Head of caudate nucleus (tissue), 42 donors: ENCODE results near the gene MTPN.

Experiments used
- DNase-seq, 42 donors: peaks; one replicate each; pipeline versions ENCODE4 v3.0.0 to v3.0.0-alpha.2; 2020 to 2021; ENCODE audit warnings: mixed read lengths in 7 of 42
- intact Hi-C: fragments of 100-400 bp; cut with DNase I; formaldehyde crosslinking; loops from one replicate; pipeline ENCODE4 v1.15.0; 2022

Gene MTPN

DNA sequence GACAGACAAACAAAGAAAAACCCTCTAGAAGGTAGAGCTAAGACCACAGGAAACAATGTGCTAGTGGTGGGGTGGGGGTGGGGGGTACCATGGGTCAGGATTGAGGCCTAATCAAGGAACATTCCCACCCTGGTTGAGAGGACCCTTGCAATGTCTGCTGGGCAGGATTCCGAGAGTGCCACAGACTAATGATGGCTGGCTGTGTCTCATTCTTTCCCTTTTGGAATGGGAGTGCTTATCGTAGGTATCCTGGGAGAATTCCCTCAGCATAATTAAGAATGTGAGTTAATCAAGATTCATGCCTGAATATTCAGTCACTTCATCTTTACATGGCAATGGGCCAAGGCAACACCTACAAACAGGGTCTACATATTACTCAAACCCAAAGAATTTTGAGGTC, 14.7 kb upstream of the MTPN start:
- intact Hi-C loops = no loop called here
- DNase-seq = no peak

DNA sequence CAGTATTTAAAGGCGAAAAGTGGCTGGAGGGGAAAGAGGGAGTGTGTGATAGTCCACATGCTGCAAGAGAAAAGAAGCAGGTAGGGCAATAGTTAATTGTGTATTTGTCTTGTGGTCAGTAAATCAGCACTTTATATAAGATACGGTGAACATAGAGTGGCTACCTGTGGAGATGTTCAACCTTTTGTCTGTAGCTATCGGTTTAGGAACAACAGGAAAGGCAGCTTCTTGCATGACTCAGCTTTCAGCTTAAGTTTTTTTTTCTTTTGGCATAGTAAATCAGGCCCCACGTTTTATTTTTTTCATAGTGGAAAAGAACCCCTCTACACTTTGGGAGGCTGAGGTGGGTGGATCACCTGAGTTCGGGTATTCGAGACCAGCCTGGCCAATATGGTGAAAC, 14.2 kb upstream of the MTPN start:
- intact Hi-C loops = no loop called here
- DNase-seq = no peak

DNA sequence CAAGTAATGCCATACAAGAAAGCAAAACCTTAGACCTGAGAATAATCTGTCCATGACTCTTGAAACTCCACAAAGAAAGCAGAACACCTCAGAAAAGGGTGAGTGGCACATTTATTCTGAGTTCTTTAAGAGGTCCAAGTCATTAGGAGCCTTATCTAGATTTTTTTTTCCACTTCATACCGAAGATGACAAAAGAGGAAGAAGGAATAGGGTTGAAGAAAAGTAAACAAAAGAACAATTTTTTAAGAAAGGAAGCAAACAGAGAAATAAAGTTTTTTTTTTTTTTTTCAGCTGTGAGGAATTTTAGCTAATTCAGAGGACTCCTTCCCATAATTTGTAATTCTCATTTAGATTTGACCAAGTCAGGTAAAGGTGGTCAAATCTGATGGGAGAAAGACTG, 13.1 kb upstream of the MTPN start:
- DNase-seq = no peak
- intact Hi-C loops = no loop called here

DNA sequence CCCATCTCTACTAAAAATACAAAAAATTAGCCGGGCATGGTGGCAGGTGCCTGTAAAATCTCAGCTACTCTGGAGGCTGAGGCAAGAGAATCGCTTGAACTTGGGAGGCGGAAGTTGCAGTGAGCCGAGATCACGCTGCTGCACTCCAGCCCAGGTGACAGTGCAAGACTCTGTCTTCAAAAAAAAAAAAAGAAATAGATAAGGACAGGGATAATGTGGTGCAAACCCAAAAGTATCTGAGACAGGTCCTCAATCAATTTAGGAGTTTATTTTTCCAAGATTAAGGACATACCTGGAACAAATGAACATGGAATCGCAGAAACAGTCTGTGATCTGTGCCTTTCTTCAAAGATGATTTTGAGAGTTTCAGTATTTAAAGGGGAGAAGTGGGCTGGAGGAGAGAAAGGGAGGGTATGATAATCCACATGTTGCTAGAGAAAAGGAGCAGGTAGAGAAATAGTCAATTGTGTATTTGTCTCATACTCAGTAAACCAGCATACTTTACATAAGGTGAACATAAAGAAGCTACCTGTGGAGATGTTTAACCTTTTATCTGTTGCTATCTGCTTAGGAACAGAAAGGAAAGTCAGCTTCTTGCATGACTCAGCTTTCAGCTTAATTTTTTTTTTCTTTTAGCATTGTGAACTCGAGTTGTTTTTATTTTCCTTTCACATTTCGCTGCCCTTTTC, 4.9 kb upstream of the MTPN start:
- intact Hi-C loops = no loop called here
- no peak for DNase-seq

DNA sequence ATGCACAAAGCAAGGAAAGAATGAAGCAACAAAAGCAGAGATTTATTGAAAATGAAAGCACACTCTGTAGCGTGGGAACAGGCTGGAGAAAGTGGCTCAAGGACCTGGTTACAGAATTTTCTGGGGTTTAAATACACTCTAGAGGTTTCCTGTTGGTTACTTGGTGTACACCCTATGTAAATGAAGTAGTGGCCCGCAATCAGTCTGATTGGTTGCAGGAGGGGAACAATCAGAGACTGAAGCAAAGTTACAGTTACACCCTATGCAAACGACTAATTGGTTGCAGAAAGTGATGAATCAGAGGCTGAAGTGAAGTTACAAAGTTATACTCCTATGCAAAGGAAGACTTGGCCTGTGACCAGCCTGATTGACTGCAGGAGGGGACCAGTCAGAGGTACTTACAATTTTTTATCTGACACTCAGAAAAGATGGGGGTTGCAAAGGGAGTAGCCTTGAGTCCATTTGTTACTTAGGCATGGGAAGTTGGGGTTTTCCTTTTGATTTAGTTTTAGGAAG, 3.6 kb upstream of the MTPN start:
- no peak for DNase-seq
- intact Hi-C loops = no loop called here

DNA sequence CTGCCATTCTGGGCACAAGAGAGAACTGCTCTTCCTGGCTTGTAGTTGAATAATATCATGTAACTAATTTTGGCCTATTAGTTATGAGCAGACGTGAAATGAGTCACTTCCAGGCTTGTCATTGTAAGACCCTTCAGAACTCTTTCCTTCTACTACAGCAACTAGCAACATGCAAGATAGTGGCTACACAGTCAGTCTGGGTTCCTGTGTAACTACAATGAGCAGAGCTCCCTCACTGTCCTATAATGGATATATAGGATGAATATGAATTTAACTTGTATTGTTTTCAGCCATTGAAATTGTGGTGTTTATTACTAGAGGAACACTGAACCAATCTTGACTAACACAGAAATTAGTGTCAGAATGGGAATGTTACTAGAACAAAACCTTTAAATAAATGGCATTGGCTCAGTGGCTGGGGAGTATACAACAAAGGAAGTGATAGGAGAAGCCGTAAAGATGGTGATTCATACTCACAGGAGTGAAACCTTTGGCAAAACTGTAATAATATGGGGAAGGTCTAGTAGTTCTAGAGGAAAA, 2.9 kb upstream of the MTPN start:
- intact Hi-C loops = no loop called here
- DNase-seq = no peak

DNA sequence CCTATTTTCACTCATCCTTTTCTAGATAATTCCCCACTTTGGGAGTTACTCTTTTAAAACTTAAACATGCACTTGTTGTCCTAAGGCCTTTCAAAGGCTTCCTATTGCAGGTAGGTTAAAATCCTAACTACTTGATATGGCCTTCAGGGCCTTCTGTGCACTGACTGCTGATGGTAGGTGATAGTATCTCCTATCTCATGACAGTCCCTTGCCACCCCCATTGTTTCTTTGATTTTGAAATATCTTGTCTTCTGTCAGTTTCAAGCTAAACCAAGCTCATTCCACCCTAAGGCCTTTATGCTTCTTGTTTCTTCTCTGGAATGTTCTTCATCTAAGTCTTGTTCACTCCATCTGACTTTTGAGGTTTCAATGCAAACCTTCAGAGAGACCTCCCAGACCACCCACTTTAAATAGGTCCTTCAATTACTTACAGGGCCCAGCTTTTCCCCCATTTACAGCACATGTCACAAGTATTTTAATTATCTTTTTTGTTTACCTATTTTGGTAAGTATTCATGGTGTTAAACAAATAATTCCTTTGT, 2.4 kb upstream of the MTPN start:
- DNase-seq = no peak
- intact Hi-C loops = no loop called here

DNA sequence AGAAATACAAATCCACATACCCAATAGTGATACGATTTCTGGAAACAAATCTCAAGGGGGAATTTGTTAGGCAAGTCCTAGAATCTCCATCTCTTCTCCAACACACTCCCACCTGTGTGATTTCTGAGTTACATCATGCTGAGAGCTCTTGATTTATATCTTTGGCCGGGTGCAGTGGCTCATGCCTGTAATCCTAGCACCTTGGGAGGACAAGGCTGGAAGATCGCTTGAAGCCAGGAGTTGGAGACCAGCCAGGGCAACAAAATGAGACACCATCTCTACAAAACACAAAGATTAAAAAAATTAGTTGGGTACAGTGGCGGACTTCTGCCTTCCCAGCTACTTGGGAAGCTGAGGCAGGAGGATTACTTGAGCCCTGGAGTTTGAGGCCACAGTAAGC, 1.5 kb upstream of the MTPN start:
- no peak for DNase-seq
- intact Hi-C loops = no loop called here

DNA sequence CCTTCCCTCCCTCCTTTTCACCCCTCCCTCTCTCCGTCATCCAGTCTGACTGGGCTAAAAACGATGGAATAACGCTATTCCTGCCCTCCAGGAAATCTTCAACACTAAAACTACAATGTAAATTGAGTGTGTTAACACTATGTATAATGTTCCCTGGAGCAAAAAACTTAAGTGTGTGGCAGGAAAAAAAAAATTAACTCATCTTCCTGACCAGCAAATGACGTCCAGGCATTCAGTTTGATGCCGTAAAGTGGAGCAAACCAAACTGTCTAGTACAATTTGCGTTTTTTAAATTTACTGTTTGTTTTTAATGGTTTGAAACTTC, 545 bp upstream of the MTPN start:
- intact Hi-C loops = loop anchor here (2.0 kb wide), 1 partner anchor 315 kb away; the partner anchor contains the start of gene STMP1
- DNase-seq = no peak

DNA sequence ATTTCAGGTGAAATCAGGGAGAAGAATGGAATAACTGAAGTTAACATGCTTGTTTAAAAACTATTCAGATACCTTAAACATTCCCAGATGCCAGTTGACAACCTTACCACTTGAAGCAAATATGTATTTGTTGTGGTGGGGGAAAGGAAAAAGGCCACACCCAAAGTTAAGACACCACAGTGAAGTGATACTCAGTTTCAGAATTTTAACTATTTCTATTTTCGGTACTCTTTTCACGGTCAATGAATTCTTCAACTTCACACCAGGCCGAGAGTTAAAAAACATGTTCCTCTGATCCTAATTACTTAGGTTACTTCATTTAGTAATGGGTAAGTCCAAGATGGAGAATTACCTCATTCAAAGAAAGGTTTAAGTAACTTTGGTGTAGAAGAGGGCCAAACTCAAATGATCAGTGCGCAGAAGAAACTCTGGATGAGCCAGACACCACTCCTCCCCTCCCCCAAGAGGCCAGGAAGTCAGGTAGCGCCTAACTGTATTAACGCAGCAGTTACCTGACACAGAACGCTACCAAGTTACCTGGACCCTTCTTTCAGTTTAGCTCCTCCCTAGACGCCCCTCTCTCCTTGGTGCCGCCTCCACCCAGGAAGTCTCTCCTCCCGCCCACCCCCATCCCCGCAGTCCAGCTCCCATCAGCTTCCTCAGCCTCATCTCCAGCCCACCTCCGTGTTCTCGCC, 700 bp downstream of the MTPN start:
- peak in 31 of 42 donors; percentile 1 to 53 (median 23) for DNase-seq
- intact Hi-C loops = loop anchor here (2.0 kb wide), 1 partner anchor 314 kb away; the partner anchor contains the start of gene STMP1

DNA sequence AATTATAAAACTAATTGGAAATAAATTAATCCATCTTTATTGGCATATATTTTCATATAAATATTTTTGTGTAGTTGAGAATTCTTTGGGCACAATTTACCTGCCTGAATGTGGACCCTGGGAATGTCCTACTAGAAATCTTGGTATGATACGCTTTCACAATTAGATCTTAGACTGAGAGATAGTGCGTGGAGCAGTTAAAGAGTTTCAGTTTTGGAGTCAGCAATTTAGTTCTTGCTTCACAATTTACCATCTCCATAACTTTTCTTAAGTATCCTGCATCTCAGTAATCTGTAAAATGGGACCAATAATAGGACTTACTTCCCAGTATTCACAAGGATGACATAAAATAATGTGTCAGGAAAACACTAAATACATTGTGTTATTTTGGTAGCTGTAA, 2.0 kb downstream of the MTPN start:
- intact Hi-C loops = no loop called here
- DNase-seq = no peak

DNA sequence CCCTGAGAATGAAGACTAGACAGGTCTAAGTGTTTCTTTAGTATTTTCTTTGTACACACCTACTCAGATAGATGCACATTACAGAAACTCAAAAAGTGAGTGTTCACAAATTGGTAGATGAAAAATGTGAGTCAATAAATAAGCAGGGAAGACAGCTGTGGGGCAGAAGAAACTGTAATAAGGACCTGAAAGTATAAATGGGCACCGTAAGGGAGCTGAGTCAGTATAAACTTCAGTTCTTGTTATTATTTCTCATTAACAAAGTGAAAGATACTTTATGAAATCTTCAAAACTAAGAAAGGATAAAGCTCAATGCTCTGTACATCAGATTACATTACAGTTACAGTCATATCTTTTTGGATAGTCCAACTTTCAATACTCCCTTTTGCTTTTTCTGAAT, 2.5 kb downstream of the MTPN start:
- intact Hi-C loops = no loop called here
- DNase-seq = no peak

DNA sequence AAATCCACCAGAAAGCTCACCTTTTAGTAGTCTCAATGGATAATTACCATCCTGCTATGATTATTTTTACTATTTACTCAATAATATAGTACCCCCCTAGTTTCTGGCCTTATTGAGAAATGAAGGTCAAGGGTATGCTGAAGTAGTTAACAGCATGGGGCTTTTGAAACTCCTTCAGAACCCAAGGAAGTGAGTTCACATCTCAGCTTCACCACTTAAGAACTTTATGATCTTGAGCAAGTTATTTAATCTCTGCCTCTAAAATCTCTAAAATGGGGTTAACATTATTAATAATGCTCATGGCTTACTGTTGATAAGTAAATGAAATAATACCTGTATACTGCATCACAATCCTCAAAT, 5.8 kb downstream of the MTPN start:
- intact Hi-C loops = no loop called here
- no peak for DNase-seq

DNA sequence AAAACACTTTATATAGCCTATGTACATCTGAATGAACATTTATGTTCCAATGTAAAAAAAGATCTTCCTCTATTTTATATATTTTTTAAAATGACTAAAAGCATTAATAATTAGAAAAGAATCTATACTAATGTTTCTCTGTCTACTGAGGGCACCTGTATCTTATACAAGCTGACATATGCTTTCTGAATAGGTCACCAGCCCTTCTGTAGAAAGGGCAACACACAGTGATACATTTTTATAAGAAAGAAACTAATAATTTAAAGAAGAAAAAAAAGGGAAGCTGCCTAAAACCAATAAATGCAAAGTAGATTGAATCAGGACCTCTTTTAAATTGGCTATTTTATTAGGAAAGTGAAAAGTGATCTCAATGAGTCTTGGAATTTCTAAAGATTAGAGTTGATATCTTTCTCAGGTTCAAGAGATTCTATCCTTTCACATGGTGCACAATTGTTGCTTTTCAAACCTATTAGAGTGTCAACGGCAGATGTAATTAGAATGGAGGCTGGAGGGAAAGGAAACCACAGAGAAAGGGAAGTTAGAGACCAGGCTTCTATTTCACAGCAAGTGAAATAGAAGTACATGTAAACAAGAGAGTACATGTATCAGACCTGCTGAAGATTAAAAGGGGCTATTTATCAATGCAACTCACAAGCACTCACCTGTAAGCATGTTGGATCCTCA, 6.3 kb downstream of the MTPN start:
- DNase-seq = no peak
- intact Hi-C loops = no loop called here

DNA sequence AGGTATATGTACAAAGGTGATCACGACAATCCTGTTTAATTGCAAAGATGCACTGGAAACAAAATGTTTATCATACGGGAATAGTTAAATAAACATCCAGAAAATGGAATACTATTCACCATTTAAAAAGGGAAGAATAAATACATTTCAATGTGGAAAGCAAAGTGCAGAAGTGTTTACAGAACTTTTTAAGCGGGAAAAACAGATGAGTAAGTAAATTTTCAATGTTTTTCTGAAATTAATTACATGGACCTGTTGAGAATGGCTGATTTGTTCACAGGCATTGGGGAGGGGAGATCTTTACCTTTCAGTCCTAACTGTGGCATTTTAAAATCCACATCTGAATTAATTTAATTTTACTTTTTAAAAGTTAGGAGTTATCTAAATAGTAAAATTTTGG, 7.1 kb downstream of the MTPN start:
- intact Hi-C loops = no loop called here
- no peak for DNase-seq

DNA sequence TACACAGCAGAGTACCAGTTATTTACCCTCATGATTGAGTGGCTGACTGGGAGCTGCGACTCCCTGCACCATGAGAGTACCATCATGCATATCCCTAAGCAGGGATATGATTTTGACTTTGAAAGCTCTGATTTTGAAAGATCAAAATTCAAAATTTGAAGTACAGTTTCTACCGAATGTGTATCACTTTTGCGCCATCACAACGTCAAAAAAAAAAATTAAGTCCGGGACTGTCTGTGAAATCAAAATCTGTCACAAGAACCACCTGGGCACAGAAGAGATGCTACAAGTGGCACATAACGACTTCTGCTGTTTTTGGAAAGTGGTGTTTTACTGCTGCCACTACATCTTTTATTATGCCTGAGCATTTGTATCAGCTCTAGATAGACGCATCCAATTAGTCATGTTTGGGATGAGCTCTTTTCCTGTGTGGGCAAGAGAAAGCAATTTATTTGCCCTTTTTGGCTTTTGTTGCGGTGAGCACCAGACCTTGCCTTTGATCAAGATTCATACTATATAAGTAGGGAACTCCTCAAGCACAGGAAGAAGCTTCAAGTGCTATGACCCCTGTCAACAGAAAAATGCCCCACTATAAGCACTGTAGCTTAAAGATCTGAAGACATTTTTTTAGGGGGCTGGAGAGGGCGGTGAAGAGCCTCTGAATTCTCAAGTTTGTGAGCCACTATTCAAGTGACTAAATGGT, 10.7 kb downstream of the MTPN start:
- intact Hi-C loops = no loop called here

DNA sequence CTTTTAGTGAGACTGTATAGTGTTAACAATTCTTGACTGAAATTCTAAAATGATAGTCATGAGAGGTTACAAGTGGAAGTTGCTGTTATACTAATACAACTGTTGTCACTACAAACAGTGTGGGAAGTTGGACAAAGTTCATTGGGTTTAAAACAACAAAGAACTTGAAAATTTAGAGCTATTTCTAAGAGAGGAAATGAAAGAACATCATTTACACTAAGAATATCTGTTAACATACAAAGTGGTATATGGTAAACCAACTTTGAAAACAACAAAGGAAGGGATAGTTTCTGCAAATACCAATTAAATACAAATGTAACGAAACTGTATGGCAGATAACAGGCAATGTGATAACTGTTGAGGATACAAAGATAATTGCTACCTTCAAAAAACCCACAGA, 11.6 kb downstream of the MTPN start:
- DNase-seq = no peak
- intact Hi-C loops = no loop called here

More for the DNA sequence above, 10.7 kb downstream of the MTPN start:
- DNase-seq = no peak

DNA sequence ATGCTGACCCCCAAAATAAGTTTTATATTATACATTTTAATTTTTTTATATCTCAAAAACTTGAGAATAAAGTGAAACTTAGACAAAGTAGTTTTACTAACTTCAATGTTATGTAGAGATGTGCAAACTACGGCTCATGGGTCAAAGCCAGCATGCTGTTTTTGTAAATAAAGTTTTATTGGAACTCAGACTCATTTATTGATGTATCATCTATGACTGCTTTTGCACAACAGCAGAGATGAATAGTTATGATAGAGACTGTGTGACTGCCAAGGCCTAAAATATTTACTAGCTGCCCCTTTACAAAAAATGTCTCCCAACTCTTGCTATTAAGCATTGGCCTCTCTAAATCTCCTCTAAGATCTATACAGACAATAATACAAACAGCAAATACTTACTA, 12.4 kb downstream of the MTPN start:
- no peak for DNase-seq
- intact Hi-C loops = no loop called here

DNA sequence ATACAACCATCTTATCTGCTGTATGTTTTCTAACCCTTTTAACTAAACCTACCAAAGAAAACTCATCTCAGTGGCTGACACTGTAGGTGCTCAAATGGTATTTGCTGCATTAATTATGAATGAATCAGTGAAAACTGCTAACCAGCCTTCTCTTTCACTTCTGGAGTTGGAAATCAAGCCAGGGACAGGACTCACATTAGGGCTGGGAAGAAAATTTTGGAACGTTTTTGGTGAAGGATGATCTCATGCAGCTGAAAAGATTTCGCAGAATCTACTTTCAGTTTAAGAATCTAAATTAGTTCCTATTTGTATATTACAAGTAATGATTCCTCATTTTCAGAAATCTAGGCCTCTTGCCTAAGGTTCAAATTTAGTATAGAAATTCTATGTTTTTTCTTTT, 12.9 kb downstream of the MTPN start:
- intact Hi-C loops = no loop called here
- DNase-seq = no peak
